Breast epithelium (tissue), 3 donors: Measurements from ENCODE around the gene BACH2.

Experiments
- POLR2A ChIP-seq: fragments of 450-650 bp; IDR thresholded peaks from one replicate; pipeline ENCODE4 v1.6.1; 2016; ENCODE audit warnings: antibody characterized with exemption, mild to moderate bottlenecking, moderate library complexity
- TF ChIP-seq, protein P1 (sequence below), 3 donors: fragments of 450-650 bp; IDR thresholded peaks; one replicate each; pipeline ENCODE4 v1.5.1; 2016 to 2017; ENCODE audit warnings: antibody characterized with exemption in 3 of 3, mild to moderate bottlenecking in 3 of 3, moderate library complexity in 3 of 3

GRCh38 chr6:90326404-90327057 is 29.9 kb upstream of the BACH2 start:
- no peak for TF ChIP-seq POLR2A
- TF ChIP-seq, protein P1, sequence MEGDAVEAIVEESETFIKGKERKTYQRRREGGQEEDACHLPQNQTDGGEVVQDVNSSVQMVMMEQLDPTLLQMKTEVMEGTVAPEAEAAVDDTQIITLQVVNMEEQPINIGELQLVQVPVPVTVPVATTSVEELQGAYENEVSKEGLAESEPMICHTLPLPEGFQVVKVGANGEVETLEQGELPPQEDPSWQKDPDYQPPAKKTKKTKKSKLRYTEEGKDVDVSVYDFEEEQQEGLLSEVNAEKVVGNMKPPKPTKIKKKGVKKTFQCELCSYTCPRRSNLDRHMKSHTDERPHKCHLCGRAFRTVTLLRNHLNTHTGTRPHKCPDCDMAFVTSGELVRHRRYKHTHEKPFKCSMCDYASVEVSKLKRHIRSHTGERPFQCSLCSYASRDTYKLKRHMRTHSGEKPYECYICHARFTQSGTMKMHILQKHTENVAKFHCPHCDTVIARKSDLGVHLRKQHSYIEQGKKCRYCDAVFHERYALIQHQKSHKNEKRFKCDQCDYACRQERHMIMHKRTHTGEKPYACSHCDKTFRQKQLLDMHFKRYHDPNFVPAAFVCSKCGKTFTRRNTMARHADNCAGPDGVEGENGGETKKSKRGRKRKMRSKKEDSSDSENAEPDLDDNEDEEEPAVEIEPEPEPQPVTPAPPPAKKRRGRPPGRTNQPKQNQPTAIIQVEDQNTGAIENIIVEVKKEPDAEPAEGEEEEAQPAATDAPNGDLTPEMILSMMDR (IDR thresholded peaks at IDR 0.05): no peak
